Endothelial cell of umbilical vein (primary cell): ENCODE results near the gene SYT2.

ENCODE experiments used
- EZH2 ChIP-seq: IDR thresholded peaks from 2 replicates; pipeline ENCODE4 v1.6.1; 2012; ENCODE audit warnings: borderline replicate concordance, low read depth, mild to moderate bottlenecking, moderate library complexity, low read length, inconsistent platforms; ENCODE audit not compliant: severe bottlenecking
- FOS ChIP-seq: IDR thresholded peaks from 2 replicates; pipeline ENCODE4 v1.6.1; 2011; ENCODE audit warnings: mild to moderate bottlenecking, low read length, moderate library complexity, borderline replicate concordance; ENCODE audit not compliant: insufficient read depth
- JUN ChIP-seq: IDR thresholded peaks from 2 replicates; pipeline ENCODE4 v1.6.1; 2011; ENCODE audit warnings: borderline replicate concordance, low read depth; ENCODE audit not compliant: insufficient read length, insufficient read depth
- MYC ChIP-seq: IDR thresholded peaks from one replicate; pipeline ENCODE4 v1.6.1; 2011; ENCODE audit warnings: mild to moderate bottlenecking, low read depth, low read length
- POLR2A ChIP-seq: IDR thresholded peaks from 2 replicates; pipeline ENCODE4 v1.6.1; 2012; ENCODE audit warnings: low read depth, mild to moderate bottlenecking, control low read depth, low read length
- POLR2AphosphoS5 ChIP-seq: IDR thresholded peaks from 2 replicates; pipeline ENCODE4 v1.6.1; 2012; ENCODE audit warnings: low read depth, mild to moderate bottlenecking, control low read depth, low read length, moderate library complexity; ENCODE audit not compliant: insufficient read depth
- TF ChIP-seq, protein P1 (sequence below), 2 donors: IDR thresholded peaks; 1 replicate in 1 of 2; 2 replicates in 1 of 2; pipeline ENCODE4 v1.5.1; 2011; ENCODE audit warnings: low read length in 2 of 2, mild to moderate bottlenecking in 2 of 2, moderate library complexity in 2 of 2, control low read depth in 1 of 2, inconsistent platforms in 1 of 2, low read depth in 1 of 2; ENCODE audit not compliant: insufficient read depth in 1 of 2; ENCODE audit errors: extremely low read depth in 1 of 2
- TF ChIP-seq, protein P2 (sequence below): IDR thresholded peaks from 2 replicates; pipeline ENCODE4 v1.6.1; 2011; ENCODE audit not compliant: insufficient read depth, insufficient read length

DNA sequence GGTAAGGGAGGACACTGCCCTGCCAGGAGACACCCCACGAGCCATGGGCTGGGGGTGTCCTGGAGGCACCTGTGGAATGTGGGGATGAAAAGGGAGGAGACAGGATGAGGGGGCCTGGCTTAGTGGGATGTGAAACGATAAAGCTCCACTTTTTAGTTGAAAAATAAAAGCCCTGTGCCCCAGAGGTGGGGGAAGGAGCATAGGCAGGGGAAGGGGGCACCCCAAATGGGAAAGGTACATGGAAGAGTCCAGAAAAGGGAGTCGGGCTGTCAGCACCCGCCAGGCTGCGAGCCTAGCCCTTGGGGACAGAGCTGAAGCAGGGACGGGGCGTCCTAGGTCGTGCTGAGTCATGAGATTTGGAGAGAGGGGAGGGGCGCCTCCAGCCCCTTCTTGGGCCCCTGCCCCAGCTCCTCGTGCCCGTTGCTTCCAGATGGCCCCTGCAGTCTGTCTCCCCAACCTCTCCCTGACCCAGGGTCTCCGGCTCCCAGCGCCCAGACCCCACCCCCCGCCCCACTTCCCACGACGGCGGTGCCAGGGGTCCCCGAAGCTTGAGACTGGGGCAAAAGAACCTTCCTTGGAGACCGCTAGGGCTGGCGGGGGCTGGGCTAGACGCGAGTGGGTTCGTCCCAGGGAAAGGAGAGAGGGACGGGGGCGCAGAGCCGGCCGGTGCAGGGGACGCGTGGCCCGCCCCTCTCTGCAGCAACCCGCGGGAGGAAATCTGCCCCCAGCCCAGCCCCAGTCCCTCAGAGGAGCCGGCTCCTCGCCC lies 795 bp downstream of the SYT2 start:
- TF ChIP-seq FOS = no peak
- TF ChIP-seq POLR2AphosphoS5 = no peak
- no peak for TF ChIP-seq POLR2A
- TF ChIP-seq, protein P1, sequence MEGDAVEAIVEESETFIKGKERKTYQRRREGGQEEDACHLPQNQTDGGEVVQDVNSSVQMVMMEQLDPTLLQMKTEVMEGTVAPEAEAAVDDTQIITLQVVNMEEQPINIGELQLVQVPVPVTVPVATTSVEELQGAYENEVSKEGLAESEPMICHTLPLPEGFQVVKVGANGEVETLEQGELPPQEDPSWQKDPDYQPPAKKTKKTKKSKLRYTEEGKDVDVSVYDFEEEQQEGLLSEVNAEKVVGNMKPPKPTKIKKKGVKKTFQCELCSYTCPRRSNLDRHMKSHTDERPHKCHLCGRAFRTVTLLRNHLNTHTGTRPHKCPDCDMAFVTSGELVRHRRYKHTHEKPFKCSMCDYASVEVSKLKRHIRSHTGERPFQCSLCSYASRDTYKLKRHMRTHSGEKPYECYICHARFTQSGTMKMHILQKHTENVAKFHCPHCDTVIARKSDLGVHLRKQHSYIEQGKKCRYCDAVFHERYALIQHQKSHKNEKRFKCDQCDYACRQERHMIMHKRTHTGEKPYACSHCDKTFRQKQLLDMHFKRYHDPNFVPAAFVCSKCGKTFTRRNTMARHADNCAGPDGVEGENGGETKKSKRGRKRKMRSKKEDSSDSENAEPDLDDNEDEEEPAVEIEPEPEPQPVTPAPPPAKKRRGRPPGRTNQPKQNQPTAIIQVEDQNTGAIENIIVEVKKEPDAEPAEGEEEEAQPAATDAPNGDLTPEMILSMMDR (IDR thresholded peaks at IDR 0.05; ENCODE audit: extremely low read depth in 1 of 2, insufficient read depth in 1 of 2, low read depth in 1 of 2, low read length in 2 of 2) = no peak
- TF ChIP-seq EZH2 = no peak
- no peak for TF ChIP-seq MYC
- TF ChIP-seq, protein P2, sequence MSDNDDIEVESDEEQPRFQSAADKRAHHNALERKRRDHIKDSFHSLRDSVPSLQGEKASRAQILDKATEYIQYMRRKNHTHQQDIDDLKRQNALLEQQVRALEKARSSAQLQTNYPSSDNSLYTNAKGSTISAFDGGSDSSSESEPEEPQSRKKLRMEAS = no peak
- no peak for TF ChIP-seq JUN
